ENCODE results near the gene UBE2O.

The UBE2O gene

GRCh38 chr17:76468634-76469010 is 15.7 kb upstream of the UBE2O start:
- H4K20me1 ChIP-seq (ENCODE audit: control insufficient read depth, insufficient read depth, low read depth, low read length): no peaks in the 10 kb centered on the region
- no peaks in the 10 kb centered on the region for H3K27me3 ChIP-seq (ENCODE audit: control insufficient read depth, low read length)
- H3K36me3 ChIP-seq (ENCODE audit: control insufficient read depth, low read length): peaks cover 30% of the 10 kb centered on the region
- H3K4me1 ChIP-seq (ENCODE audit: control insufficient read depth, low read length): peaks cover 16% of the 10 kb centered on the region
- H3K9me3 ChIP-seq (ENCODE audit: control insufficient read depth, insufficient read depth, low read length): no peaks in the 10 kb centered on the region
- TF ChIP-seq EZH2phosphoT487 (IDR thresholded peaks at IDR 0.05; ENCODE audit: borderline replicate concordance, low read length) (no peak), CTCF (IDR thresholded peaks at IDR 0.05; ENCODE audit: low read depth, low read length, poor library complexity, severe bottlenecking) (no peak)
- H3K79me2 ChIP-seq (ENCODE audit: control insufficient read depth, low read length): no peaks in the 10 kb centered on the region
- no peak overlapping the region for H3K27ac ChIP-seq (ENCODE audit: low read depth, low read length)
- no peaks in the 10 kb centered on the region for H3F3A ChIP-seq (ENCODE audit: control insufficient read depth, insufficient read depth)
- no peak overlapping the region for H3K4me2 ChIP-seq (ENCODE audit: low read length)
- no peaks in the 10 kb centered on the region for H3K9me2 ChIP-seq (replicated peaks; ENCODE audit: control insufficient read depth, low read length)
- no peak overlapping the region for H3K4me3 ChIP-seq (ENCODE audit: low read length)

- Histone ChIP-seq H3K4me3 (ENCODE audit: low read length) (no peak overlapping the region), H3K4me2 (ENCODE audit: low read length) (no peak overlapping the region), H3K9me3 (ENCODE audit: control insufficient read depth, insufficient read depth, low read length) (no peaks in the 10 kb centered on the region), H3F3A (ENCODE audit: control insufficient read depth, insufficient read depth) (no peaks in the 10 kb centered on the region), H3K4me1 (ENCODE audit: control insufficient read depth, low read length) (peaks cover 16% of the 10 kb centered on the region), H3K9me2 (replicated peaks; ENCODE audit: control insufficient read depth, low read length) (no peaks in the 10 kb centered on the region), H4K20me1 (ENCODE audit: control insufficient read depth, insufficient read depth, low read depth, low read length) (no peaks in the 10 kb centered on the region), H3K27ac (ENCODE audit: low read depth, low read length) (no peak overlapping the region), H3K79me2 (ENCODE audit: control insufficient read depth, low read length) (no peaks in the 10 kb centered on the region), H3K36me3 (ENCODE audit: control insufficient read depth, low read length) (peaks cover 24% of the 10 kb centered on the region), H3K27me3 (ENCODE audit: control insufficient read depth, low read length) (no peaks in the 10 kb centered on the region)
- TF ChIP-seq EZH2phosphoT487 (IDR thresholded peaks at IDR 0.05; ENCODE audit: borderline replicate concordance, low read length) (no peak), CTCF (IDR thresholded peaks at IDR 0.05; ENCODE audit: low read depth, low read length, poor library complexity, severe bottlenecking) (no peak)
Measured at GRCh38 chr17:76467809-76468633, 15.1 kb upstream of the UBE2O start.

GRCh38 chr17:76467366-76467765 is 14.4 kb upstream of the UBE2O start, which contains the start of gene AANAT:
AANAT (plus strand) TSS chr17:76467603; CDS start chr17:76468747, 1,144 bp downstream.
- Histone ChIP-seq H3F3A (ENCODE audit: control insufficient read depth, insufficient read depth) (no peaks in the 10 kb centered on the region), H3K36me3 (ENCODE audit: control insufficient read depth, low read length) (peaks cover 18% of the 10 kb centered on the region), H3K4me3 (ENCODE audit: low read length) (no peak within 1 kb of the TSS), H3K79me2 (ENCODE audit: control insufficient read depth, low read length) (no peaks in the 10 kb centered on the region), H3K4me2 (ENCODE audit: low read length) (peak within 1 kb of the TSS; percentile 47; the same call in 1 of the 2 replicates), H3K9me2 (replicated peaks; ENCODE audit: control insufficient read depth, low read length) (no peaks in the 10 kb centered on the region), H3K27me3 (ENCODE audit: control insufficient read depth, low read length) (no peaks in the 10 kb centered on the region), H3K9me3 (ENCODE audit: control insufficient read depth, insufficient read depth, low read length) (no peaks in the 10 kb centered on the region), H3K4me1 (ENCODE audit: control insufficient read depth, low read length) (peaks cover 16% of the 10 kb centered on the region), H4K20me1 (ENCODE audit: control insufficient read depth, insufficient read depth, low read depth, low read length) (no peaks in the 10 kb centered on the region), H3K27ac (ENCODE audit: low read depth, low read length) (no peak within 1 kb of the TSS)
- TF ChIP-seq CTCF (IDR thresholded peaks at IDR 0.05; ENCODE audit: low read depth, low read length, poor library complexity, severe bottlenecking): no peak
- TF ChIP-seq EZH2phosphoT487 (IDR thresholded peaks at IDR 0.05; ENCODE audit: borderline replicate concordance, low read length): no peak
